ENCODE data around the gene P4HA1. TPM values are rescaled to one million over a fixed set of nuclear protein-coding genes. Genes with fewer than 3 reads are reported as not detected.
"Not testable (repeated sequence)": the region's sequence is repeated elsewhere in the genome, so short reads cannot be mapped to it uniquely, and the experiment has no call there.

The P4HA1 gene
- total RNA-seq, 1 donor from 2014 or later = 29.8 TPM

DNA sequence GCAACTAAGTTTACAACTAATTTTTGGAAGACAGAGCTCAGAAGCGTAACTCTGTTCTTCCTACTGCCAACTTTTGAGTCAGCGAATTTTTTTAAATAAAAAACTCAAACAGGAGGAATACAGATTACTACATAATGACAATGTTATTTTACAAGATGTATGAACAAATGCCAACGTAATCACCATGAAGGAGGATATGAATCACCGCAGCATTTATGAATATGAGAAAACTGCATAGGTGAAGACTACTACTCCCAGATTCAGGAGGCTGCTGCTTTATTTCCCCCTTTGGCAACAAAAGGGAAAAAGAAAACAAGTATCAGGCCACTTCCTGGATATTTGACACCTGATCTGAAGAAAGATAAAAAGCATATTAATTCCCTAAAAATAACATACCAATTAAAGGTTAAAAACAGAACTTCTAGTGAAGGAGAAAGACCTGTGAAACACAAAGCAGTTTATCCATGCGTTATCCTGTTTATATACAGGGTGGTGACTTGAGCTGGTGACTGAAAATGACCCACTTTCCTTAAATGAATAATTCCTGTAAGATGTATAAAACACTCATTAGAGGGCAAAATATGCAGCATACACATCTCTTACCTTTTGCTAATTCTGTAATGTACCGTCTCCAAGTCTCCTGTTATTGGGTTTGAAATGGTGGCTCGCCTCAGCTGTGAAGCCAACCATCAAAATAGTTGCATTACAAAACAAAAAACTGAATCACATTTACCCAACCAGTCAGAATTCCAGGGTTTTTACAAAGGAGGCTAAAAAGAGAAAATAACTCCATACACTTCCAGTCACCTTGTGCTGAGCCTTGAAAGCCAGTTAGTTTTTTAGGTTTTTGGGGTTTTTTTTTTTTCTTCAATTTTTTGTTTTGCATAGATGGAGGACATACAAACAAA is 52.0 kb downstream of the P4HA1 start:
- DNase-seq (ENCODE audit: low spot score in 2 of 2) = no peak
- FAIRE-seq = no peak

DNA sequence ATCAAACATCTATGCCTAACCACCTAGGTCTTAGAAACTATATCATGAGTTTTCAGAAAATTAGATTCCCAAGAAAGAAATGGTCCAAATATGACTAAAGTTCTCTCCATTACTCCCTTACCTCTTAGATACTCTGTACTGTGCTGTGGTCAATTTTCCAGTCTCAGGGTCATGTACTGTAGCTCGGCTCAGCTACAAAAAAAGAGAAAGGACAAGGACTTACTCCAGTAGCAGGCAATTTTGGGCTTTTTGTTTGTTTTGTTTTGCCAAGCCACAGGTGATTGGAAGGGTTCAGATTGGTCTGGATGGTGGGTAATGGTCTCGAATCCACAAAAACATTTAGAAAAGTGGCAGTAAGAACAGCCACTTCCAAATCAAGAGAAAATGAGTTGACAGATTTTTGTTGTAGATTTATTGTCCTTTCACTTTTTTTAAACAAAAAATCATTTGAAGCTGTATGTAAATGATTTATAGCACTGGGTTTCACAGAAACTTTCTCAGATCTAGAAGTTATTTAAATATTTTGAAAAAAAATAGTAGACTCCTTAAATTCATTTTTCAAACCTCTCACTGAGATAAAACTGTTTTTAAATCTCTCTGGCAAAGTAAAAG is 52.8 kb downstream of the P4HA1 start:
- no peak for FAIRE-seq
- DNase-seq (ENCODE audit: low spot score in 2 of 2) = no peak

DNA sequence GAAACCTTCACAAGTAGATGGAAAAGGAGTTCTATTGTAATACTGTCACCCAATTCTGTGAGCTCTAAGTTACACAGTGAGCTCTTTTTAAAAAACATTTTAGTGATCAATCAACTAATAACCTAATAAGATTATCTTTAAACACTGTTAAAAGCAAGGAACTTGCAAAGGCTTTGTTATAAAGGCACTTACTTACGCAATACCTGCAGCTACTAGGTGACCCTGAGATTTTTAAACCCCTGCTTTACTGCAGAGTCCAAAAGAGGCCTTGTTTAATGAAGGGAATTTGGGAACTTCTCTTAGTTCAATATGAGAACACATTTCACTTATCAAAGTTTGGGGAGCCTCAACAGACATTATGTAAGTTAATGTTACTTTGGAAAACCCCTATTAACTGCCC is 53.3 kb downstream of the P4HA1 start:
- DNase-seq (ENCODE audit: low spot score in 2 of 2) (no peak), FAIRE-seq (no peak)

DNA sequence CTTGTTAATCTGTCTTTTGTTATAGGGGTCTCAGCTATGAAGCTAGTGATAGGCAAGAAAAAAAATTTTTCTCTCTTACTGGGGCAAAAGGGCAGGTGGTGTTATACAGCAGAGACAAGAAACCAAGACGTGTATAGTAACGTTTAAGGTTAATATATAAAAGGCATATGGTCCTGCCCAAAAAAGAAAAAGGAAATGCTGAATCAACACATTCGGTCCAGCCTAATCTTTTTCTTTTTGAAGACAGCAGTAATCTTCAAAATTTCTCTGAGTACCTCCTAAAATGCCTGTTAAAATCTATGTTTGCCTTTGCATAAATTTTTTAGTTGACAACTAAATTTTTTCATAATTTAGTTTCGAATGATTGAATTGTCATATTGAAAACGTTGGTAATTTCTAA is 54.5 kb downstream of the P4HA1 start:
- FAIRE-seq (no peak), DNase-seq (ENCODE audit: low spot score in 2 of 2) (no peak)

DNA sequence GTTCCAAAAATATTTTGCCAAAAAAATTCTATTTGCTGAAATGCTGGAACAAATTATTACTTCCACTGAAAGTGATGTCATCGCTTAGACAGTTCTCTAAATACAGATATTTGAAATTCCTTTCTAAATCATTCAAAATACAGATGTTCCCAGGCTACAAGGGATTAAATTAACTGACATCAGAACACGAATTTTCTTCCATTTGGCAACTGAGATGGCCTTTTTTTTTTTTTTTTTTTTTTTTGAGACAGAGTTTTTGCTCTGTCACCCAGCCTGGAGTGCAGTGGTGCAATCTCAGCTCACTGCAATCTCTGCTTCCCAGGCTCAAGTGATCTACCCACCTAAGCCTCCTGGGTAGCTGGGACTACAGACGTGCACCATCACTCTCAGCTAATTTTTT is 57.0 kb downstream of the P4HA1 start:
- FAIRE-seq = no peak
- no peak for DNase-seq (ENCODE audit: low spot score in 2 of 2)

DNA sequence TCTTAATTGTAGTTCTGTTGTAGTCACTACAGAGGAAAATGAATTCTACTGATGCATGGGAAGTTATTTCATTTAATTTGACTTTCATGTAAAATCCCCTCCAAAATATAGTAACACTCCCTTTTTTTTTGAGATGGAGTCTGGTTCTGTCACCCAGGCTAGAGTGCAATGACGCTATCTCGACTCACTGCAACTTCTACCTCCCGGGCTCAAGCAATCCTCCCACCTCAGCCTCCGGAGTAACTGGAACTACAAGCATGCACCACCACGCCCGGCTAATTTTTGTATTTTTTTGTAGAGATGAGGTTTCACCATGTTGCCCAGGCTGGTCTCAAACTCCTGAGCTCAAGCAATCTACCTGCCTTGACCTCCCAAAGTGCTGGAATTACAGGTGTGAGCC is 60.4 kb downstream of the P4HA1 start:
- FAIRE-seq; DNase-seq (ENCODE audit: low spot score in 2 of 2): not testable (repeated sequence)

DNA sequence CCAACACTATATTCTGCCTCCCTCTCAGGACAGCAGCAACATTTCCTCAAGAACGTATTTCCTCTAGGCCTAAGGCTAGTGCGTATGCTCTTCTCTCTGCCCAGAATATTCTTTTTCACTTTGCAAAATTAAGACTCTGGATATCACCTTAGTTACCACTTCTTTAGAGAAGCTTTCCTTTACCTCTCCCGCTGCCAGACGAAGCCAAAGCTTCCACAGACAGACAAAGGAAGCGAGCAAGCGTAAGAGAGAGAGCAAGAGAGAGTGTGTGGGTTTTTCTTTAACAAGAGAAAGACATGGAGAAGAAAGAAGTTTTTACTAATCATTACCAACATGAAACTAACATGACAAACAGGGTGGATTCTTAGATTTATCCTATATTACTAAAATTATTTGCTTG is 64.1 kb downstream of the P4HA1 start:
- FAIRE-seq (no peak), DNase-seq (ENCODE audit: low spot score in 2 of 2) (no peak)

DNA sequence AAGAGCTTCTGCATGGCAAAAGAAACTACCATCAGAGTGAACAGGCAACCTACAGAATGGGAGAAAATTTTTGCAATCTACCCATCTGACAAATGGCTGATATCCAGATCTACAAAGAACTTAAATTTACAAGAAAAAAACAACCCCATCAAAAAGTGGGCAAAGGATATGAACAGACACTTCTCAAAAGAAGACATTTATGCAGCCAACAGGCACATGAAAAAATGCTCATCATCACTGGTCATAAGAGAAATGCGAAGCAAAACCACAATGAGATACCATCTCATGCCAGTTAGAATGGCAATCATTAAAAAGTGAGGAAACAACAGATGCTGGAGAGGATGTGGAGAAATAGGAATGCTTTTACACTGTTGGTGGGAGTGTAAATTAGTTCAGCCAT is 70.0 kb downstream of the P4HA1 start:
- DNase-seq (ENCODE audit: low spot score in 2 of 2); FAIRE-seq: not testable (repeated sequence)

DNA sequence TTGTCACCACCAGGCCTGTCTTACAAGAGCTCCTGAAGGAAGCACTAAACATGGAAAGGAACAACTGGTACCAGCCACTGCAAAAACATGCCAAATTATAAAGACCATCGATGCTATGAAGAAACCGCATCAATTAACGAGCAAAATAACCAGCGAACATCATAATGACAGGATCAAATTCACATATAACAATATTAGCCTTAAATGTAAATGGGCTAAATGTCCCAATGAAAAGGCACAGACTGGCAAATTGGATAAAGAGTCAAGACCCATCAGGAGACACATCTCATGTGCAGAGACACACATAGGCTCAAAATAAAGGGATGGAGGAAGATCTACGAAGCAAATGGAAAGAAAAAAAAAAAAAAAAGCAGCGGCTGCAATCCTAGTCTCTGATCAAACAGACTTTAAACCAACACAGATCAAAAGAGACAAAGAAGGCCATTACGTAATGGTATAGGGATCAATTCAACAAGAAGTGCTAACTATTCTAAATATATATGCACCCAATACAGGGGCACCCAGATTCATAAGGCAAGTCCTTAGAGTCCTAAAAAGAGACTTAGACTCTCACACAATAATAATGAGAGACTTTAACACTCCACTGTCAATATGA is 73.1 kb downstream of the P4HA1 start:
- FAIRE-seq; DNase-seq (ENCODE audit: low spot score in 2 of 2): not testable (repeated sequence)

DNA sequence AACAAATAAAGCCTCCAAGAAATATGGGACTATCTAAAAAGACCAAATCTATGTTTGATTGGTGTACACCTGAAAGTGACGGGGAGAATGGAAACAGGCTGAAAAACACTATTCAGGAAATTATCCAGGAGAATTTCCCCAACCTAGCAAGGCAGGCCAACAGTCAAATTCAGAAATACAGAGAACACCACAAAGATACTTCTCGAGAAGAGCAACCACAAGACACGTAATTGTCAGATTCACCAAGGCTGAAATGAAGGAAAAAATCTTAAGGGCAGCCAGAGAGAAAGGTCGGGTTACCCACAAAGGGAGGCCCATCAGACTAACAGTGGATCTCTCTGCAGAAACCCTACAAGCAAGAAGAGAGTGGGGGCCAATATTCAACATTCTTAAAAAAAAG is 73.7 kb downstream of the P4HA1 start:
- not testable (repeated sequence) for DNase-seq (ENCODE audit: low spot score in 2 of 2); FAIRE-seq

DNA sequence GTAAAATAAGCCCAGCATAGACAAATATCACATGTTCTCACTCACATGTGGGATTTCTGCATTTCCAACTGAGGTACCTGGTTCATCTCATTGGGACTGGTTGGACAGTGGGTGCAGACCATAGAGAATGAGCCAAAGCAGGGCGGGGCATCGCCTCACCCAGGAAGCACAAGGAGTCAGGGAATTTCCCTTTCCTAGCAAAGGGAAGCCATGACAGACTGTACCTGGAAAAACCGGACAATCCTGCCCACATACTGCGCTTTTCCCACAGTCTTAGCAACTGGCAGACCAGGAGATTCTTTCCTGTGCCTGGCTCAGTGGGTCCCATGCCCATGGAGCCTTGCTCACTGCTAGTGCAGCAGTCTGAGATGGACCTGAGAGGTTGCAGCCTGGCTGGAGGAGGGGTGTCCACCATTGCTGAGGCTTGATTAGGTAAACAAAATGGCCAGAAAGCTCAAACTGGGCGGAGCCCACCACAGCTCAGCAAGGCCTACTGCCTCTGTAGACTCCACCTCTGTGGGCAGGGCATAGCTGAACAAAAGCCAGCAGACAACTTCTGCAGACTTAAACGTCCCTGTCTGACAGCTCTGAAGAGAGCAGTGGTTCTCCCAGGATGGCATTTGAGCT is 75.0 kb downstream of the P4HA1 start:
- FAIRE-seq; DNase-seq (ENCODE audit: low spot score in 2 of 2): not testable (repeated sequence)

DNA sequence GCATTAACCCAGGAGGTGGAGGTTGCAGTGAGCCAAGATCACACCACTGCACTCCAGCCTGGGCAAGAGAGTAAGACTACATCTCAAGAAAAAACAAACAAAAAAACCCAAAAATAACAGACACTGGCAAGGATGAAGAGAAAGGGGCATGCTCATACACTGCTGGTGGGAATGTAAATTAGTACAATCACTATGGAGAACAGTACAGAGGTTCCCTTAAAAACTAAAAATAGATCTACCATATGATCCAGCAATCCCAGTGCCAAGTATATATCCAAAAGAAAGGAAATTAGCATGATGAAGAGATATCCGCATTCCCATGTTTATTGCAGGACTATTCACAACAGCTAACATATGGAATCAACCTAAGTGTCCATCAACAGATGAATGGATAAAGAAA is 75.6 kb downstream of the P4HA1 start:
- DNase-seq (ENCODE audit: low spot score in 2 of 2) (no peak), FAIRE-seq (no peak)

DNA sequence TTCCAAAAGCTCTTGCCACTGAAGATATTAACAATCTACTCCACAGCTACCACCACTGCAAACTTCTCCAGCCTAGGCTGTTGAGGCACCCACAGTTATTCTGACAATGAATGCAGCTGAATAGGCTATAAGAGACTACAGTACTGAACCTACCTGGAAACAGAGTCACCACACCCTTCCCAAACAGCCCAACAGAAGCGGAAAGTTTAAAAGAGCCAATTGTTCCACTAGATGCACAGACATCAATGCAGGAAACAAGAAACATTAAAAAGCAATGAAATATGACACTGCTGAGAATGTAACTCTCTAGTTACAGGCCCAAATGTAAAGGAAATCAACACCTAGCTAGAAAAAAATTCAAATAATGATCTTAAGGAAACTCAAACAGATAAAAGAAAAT is 77.6 kb downstream of the P4HA1 start:
- FAIRE-seq (no peak), DNase-seq (ENCODE audit: low spot score in 2 of 2) (no peak)

DNA sequence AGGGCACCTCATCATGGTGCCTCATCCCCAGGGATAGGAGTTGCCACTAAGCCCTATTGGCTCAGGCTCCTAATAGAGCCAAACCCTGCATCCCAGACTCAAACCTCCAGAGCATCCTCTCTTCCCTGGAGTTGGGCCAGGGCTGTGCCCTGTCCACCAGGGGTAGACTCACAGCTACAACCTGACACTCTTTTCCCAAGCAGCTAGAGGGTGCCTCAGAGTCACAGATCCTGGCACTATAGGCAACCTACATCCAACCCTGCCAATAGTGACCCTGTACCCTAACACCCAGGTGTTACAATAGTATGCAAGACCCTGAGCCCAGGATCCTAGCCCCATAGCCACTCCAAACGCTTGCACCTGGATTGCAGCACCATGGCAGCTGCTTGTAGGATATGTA is 78.0 kb downstream of the P4HA1 start:
- DNase-seq (ENCODE audit: low spot score in 2 of 2) = no peak
- FAIRE-seq = no peak

DNA sequence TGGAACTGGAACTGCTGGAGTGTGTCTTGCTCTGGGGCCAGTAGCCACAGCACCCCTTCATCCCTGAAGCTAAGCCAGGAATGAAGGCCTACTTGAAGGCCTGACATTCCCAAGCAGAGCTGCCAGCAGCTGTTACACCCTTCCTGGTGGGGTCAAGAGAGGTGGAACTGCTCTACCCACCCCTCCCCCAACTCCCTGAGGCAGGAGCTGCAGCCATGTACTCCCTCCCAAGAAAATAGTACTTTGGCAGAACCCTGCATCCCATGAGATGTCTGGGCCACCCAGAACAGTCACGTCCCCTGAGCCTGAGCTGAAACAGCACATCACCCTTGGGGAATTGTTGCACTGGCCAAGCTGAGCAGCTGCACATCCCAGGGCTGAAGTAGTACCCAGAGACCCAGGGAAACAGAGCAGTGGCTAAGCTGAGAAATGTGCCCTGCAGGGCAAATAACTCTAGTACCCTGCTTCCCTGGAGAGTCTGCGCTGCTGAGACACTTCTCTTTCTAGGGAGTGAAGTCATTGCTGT is 78.6 kb downstream of the P4HA1 start:
- FAIRE-seq = no peak

DNA sequence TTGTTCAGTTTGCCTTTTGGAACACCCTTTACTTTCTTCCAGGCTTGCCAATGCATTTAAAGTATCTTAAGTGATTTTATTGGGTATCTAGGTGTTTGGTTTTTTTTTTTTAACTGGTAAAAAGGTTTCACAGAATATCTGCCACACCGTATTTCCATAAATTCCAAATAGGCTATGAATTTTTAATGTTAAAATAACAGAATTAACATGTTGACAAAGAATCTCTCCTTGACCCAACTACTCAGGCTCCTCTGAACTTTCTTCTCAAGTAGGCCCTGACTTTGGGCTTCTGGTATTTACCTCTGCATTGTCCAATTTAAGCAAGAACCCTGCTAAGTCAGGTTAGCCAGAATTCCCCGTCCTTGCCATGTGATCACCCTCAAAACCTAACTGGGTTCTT is 80.9 kb downstream of the P4HA1 start:
- FAIRE-seq = no peak

More for the DNA sequence above, 78.6 kb downstream of the P4HA1 start:
- DNase-seq (ENCODE audit: low spot score in 2 of 2) = no peak

DNA sequence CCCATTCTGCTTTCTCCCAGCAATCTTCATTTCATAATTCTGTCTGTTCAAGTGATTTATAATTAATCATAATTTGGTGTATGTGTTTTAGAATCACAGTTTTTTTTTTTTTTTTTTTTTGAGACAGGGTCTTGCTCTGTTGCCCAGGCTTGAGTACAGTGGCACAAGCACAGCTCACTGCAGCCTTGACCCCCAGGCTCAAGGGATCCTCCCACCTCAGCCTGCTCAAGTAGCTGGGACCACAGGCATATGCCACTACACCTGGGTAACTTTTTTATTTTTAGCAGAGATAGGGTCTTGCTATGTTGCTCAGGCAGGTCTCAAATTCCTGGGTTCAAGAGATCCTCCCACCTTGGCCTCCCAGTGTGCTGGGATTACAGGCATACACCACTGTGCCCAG is 92.8 kb downstream of the P4HA1 start:
- FAIRE-seq (no peak), DNase-seq (ENCODE audit: low spot score in 2 of 2) (no peak)

More for the DNA sequence above, 80.9 kb downstream of the P4HA1 start:
- DNase-seq (ENCODE audit: low spot score in 2 of 2) = no peak

DNA sequence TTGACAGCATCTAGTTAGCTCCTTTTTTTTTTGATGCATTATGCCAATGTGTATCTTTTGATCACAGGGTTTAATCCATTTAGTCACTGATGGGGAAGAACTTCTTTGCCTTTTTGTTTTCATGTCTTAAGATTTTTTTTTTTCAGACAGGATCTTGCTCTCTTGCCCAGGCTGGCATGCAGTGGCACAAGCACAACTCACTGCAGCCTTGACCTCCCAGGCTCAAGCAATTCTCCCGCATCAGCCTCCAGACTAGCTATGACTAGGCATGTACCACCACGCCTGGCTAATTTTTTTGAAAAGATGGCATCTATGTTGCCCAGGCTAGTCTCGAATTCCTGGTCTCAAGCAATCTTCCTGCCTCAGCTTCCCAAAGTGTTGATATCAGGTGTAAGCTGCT is 95.7 kb downstream of the P4HA1 start:
- no peak for FAIRE-seq
- no peak for DNase-seq (ENCODE audit: low spot score in 2 of 2)

DNA sequence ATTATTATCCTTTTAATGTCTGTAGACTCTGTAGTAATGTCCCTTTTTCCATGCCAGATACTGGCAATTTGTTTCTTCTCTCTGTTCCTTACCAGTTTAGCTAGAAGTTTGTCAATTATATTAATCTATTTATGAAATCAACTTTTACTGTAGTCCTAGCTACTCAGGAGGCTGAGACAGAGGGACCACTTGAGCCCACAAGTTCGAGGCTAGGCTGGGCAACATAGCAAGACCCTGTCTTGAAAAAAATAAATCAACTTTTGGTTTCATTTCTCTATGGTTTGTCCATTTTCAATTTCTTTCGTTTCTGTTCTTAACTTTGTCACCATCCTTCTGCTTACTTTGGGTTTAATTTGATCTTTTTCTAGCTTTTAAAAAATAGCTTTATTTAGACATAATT is 99.6 kb downstream of the P4HA1 start:
- DNase-seq (ENCODE audit: low spot score in 2 of 2) (no peak), FAIRE-seq (no peak)

DNA sequence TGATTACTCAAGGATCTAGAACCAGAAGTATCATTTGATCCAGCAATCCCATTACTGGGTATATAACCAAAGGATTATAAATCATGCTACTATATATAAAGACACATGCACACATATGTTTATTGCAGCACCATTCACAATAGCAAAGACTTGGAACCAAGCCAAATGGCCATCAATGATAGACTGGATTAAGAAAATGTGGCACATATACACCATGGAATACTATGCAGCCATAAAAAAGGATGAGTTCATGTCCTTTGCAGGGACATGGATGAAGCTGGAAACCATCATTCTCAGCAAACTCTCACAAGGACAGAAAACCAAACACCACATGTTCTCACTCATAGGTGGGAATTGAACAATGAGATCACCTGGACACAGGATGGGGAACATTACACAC is 101.2 kb downstream of the P4HA1 start:
- not testable (repeated sequence) for FAIRE-seq; DNase-seq (ENCODE audit: low spot score in 2 of 2)

DNA sequence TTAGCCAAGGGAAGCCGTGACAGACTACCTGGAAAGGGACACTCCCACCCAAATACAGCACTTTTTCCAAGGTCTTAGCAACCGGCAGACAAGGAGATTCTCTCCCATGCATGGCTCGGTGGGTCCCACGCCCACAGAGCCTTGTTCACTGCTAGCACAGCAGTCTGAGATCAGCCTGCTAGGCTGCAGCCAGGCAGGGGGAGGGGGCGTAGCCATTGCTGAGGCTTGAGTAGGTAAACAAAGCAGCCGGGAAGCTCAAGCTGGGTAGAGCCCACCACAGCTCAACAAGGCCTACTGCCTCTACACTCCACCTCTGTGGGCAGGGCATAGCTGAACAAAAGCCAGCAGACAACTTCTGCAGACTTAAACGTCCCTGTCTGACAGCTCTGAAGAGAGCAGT is 106.9 kb downstream of the P4HA1 start:
- not testable (repeated sequence) for DNase-seq (ENCODE audit: low spot score in 2 of 2); FAIRE-seq
